Neural cell (in vitro differentiated cells): ENCODE data around the gene KLK4. TPM values are rescaled to one million over a fixed set of nuclear protein-coding genes. Genes with fewer than 3 reads are reported as not detected.
A peak's percentile ranks its signal among the peaks of the same experiment; 100 is the strongest.

ENCODE experiments used
- H2AFZ ChIP-seq: fragments of 200-600, 300-800 bp; sonication (generic), shearing (Covaris generic); 2 replicates; pipeline ENCODE4 v1.6.0; 2014; ENCODE audit warnings: low read depth, mild to moderate bottlenecking, antibody characterized with exemption, low read length, moderate library complexity
- H3F3A ChIP-seq: fragments of 200-600 bp; shearing (Covaris generic); 2 replicates; pipeline ENCODE4 v1.6.1; 2016; ENCODE audit warnings: mild to moderate bottlenecking, moderate library complexity, mixed read lengths, antibody characterized with exemption, low read length; ENCODE audit not compliant: insufficient read depth, poor library complexity, severe bottlenecking
- H3K27ac ChIP-seq: fragments of 200-600, 300-800 bp; sonication (generic), shearing (Covaris generic); 2 replicates; pipeline ENCODE4 v1.5.1; 2014; ENCODE audit warnings: mild to moderate bottlenecking, low read length, moderate library complexity
- H3K27me3 ChIP-seq: fragments of 300-800, 200-600 bp; sonication (generic), shearing (Covaris generic); 2 replicates; pipeline ENCODE4 v1.6.0; 2014; ENCODE audit warnings: mild to moderate bottlenecking, low read depth, low read length, moderate library complexity; ENCODE audit not compliant: insufficient read depth
- H3K36me3 ChIP-seq: fragments of 300-800, 200-600 bp; sonication (generic), shearing (Covaris generic); 2 replicates; pipeline ENCODE4 v1.5.1; 2014; ENCODE audit warnings: mild to moderate bottlenecking, antibody characterized with exemption, low read length, moderate library complexity; ENCODE audit not compliant: insufficient read depth
- H3K4me2 ChIP-seq: fragments of 300-800, 200-600 bp; sonication (generic), shearing (Covaris generic); 2 replicates; pipeline ENCODE4 v1.6.0; 2014; ENCODE audit warnings: mild to moderate bottlenecking, low read length
- H3K4me3 ChIP-seq: fragments of 300-800, 200-600 bp; sonication (generic), shearing (Covaris generic); 2 replicates; pipeline ENCODE4 v1.5.1; 2014; ENCODE audit warnings: mild to moderate bottlenecking, low read length, moderate library complexity
- H3K79me2 ChIP-seq: fragments of 200-600 bp; shearing (Covaris generic); replicated peaks from 2 replicates; pipeline ENCODE4 v1.6.0; 2014; ENCODE audit warnings: mild to moderate bottlenecking, low read length, moderate library complexity; ENCODE audit not compliant: insufficient read depth
- H3K9ac ChIP-seq: fragments of 300-800, 200-600 bp; sonication (generic), shearing (Covaris generic); 2 replicates; pipeline ENCODE4 v1.6.1; 2016; ENCODE audit warnings: mild to moderate bottlenecking, low read length, mixed read lengths
- H3K9me2 ChIP-seq: fragments of 200-600 bp; shearing (Covaris generic); 2 replicates; pipeline ENCODE4 v1.6.1; 2016; ENCODE audit warnings: mild to moderate bottlenecking, low read length, mixed read lengths; ENCODE audit not compliant: insufficient read depth
- H3K9me3 ChIP-seq: fragments of 200-600, 300-800 bp; sonication (generic), shearing (Covaris generic); 2 replicates; pipeline ENCODE4 v1.6.1; 2016; ENCODE audit warnings: mild to moderate bottlenecking, mixed run types, low read length, moderate library complexity, mixed read lengths
- H4K20me1 ChIP-seq: fragments of 200-600 bp; shearing (Covaris generic); 2 replicates; pipeline ENCODE4 v1.6.1; 2016; ENCODE audit warnings: mild to moderate bottlenecking, mixed run types; ENCODE audit not compliant: insufficient read depth
- EP300 ChIP-seq: fragments of 450-650 bp; conservative IDR thresholded peaks from 2 replicates; pipeline ENCODE4 v1.6.1; 2014; ENCODE audit warnings: antibody characterized with exemption, mild to moderate bottlenecking, moderate library complexity; ENCODE audit not compliant: poor library complexity, severe bottlenecking
- EZH2 ChIP-seq: fragments of 200-600, 300-800 bp; shearing (Covaris generic), sonication (generic); IDR thresholded peaks from 2 replicates; pipeline ENCODE4 v1.6.1; 2014; ENCODE audit warnings: antibody characterized with exemption, low read length, borderline replicate concordance, mild to moderate bottlenecking; ENCODE audit not compliant: insufficient read depth, poor library complexity, severe bottlenecking
- MXI1 ChIP-seq: fragments of 450-650 bp; conservative IDR thresholded peaks from 2 replicates; pipeline ENCODE4 v1.6.1; 2014; ENCODE audit warnings: antibody characterized with exemption, mild to moderate bottlenecking; ENCODE audit not compliant: poor library complexity, severe bottlenecking
- POLR2AphosphoS5 ChIP-seq: IDR thresholded peaks from 2 replicates; pipeline ENCODE4 v1.6.1; 2012
- RAD21 ChIP-seq: fragments of 450-650 bp; conservative IDR thresholded peaks from 2 replicates; pipeline ENCODE4 v1.6.1; 2014; ENCODE audit warnings: antibody characterized with exemption, mild to moderate bottlenecking, moderate library complexity
- REST ChIP-seq: IDR thresholded peaks from 2 replicates; pipeline ENCODE4 v1.6.1; 2012; ENCODE audit warnings: borderline replicate concordance
- SMC3 ChIP-seq: fragments of 450-650 bp; conservative IDR thresholded peaks from 2 replicates; pipeline ENCODE4 v1.6.1; 2014; ENCODE audit warnings: antibody characterized with exemption, mild to moderate bottlenecking, moderate library complexity; ENCODE audit not compliant: poor library complexity
- TAF1 ChIP-seq: IDR thresholded peaks from 2 replicates; pipeline ENCODE4 v1.6.1; 2012; ENCODE audit warnings: low read depth
- polyA plus RNA-seq: library from polyadenylated mRNA; depleted of rRNA; stranded (reverse); fragments of >200 nt; gene quantifications from 2 replicates; pipeline ENCODE4 v1.2.3, GENCODE V29; 2014
- TF ChIP-seq, protein P1 (sequence below): fragments of 450-650 bp; IDR thresholded peaks from 2 replicates; pipeline ENCODE4 v1.5.1; 2014; ENCODE audit warnings: antibody characterized with exemption, mild to moderate bottlenecking, moderate library complexity; ENCODE audit not compliant: poor library complexity, severe bottlenecking

The KLK4 gene
- polyA plus RNA-seq, 1 donor from 2014 or later = not detected

DNA sequence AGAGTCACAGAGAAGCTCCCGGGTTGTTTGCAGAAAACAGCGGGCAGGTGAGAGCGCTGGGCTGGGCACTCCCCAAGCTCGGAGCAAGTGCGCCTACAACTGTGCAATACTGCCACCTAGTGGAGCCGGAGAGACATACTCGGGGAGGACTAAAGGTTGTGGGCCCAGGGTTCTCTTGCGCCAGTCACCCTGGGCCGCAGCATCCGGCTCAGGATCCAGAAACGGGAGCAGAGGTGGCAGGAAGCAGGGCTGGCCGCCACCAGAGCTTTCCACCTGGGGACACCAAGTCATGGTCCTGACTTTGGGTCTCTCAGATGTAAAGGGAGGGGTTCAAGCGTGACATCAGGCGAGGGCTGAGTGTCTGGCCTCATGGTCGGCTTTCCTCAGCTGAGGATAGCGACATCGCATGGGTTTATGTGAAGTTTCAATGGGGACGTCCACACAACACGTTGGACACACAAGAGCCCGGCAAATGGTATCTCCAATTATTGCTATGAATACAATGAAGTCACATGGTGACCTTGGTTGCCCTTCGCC is 11.2 kb upstream of the KLK4 start:
- H2AFZ ChIP-seq = no peak overlapping the region
- no peaks in the 10 kb centered on the region for H3K9me3 ChIP-seq
- peaks cover 21% of the 10 kb centered on the region for H3K27me3 ChIP-seq
- no peaks in the 10 kb centered on the region for H4K20me1 ChIP-seq
- no peak overlapping the region for H3K9ac ChIP-seq
- TF ChIP-seq, protein P1, sequence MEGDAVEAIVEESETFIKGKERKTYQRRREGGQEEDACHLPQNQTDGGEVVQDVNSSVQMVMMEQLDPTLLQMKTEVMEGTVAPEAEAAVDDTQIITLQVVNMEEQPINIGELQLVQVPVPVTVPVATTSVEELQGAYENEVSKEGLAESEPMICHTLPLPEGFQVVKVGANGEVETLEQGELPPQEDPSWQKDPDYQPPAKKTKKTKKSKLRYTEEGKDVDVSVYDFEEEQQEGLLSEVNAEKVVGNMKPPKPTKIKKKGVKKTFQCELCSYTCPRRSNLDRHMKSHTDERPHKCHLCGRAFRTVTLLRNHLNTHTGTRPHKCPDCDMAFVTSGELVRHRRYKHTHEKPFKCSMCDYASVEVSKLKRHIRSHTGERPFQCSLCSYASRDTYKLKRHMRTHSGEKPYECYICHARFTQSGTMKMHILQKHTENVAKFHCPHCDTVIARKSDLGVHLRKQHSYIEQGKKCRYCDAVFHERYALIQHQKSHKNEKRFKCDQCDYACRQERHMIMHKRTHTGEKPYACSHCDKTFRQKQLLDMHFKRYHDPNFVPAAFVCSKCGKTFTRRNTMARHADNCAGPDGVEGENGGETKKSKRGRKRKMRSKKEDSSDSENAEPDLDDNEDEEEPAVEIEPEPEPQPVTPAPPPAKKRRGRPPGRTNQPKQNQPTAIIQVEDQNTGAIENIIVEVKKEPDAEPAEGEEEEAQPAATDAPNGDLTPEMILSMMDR = peak; percentile 92
- TF ChIP-seq TAF1 (no peak), SMC3 (peak; percentile 84), EZH2 (no peak), RAD21 (peak; percentile 87)
- H3K27ac ChIP-seq = no peak overlapping the region
- H3K4me2 ChIP-seq = no peak overlapping the region
- H3K79me2 ChIP-seq = no peaks in the 10 kb centered on the region
- no peak overlapping the region for H3K4me3 ChIP-seq
- no peaks in the 10 kb centered on the region for H3K9me2 ChIP-seq
- no peaks in the 10 kb centered on the region for H3K36me3 ChIP-seq
- H3F3A ChIP-seq = no peaks in the 10 kb centered on the region

DNA sequence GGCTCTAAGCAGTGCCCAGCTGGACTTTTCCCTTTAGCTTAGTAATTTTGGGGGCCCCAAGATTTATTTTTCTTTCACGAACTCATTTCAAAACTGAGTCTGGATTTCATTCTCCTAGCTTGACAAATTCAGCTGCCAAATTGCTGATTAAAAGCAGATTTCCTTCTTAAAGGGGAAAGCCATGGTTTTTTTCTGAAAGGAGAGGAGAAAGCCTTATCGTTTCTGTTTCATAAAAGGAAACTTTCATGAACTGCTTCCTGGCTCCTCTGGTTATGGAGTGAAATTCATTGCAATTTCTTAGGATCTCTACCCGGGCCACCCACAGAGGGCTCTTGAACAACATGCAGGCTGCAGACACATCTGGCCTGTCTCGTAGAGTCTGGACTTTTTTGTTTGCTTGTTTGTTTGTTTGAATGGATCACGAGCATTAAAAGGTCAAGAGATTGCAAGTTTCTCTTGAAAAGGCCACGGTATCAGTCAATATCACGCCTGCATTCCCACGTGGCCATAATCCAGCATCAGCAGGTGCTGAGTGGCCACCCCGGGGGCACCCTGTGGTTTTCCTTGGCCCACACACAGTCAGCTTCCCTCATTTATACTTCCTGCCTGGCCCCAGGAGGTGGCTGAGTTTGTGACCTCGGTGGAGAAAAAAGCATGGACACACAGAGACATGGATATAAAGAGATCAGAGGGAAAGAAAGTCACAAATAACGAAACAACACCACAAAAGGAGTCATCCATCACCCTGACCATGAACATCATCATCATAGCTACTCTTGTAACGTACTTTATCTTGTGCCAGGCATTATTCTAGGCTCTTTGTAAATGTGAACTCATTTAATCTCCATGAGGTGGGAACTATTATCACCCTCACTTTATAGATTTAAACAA is 10.5 kb upstream of the KLK4 start:
- Histone ChIP-seq H3K9ac (no peak overlapping the region), H3K9me2 (no peaks in the 10 kb centered on the region), H3K4me3 (no peak overlapping the region), H4K20me1 (no peaks in the 10 kb centered on the region), H3K4me2 (no peak overlapping the region), H3F3A (no peaks in the 10 kb centered on the region), H3K79me2 (no peaks in the 10 kb centered on the region), H3K9me3 (no peaks in the 10 kb centered on the region), H3K36me3 (no peaks in the 10 kb centered on the region), H3K27ac (no peak overlapping the region), H2AFZ (no peak overlapping the region), H3K27me3 (peaks cover 21% of the 10 kb centered on the region)
- TF ChIP-seq TAF1 (no peak), MXI1 (no peak), RAD21 (no peak)

DNA sequence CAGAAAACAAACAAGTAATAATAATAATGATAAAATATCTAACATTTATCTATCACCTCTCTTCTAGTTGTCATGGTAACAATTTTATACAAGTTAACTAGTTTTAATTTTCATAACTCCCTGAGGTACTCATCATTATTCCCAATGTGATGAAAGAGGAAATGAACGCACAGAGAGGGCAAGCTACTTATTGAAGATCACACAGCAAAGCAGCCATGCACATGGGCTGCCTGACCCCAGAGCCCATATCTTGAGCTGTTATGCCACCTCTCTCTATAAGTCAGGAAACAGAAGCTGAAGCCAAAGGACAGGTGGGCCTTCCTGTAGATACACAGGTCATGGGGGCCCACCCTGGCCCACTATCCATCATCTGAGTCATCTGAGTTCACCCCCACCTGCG is 4.9 kb upstream of the KLK4 start:
- no peak overlapping the region for H3K4me3 ChIP-seq
- H3K9me3 ChIP-seq = no peaks in the 10 kb centered on the region
- peaks cover 41% of the 10 kb centered on the region for H3K27me3 ChIP-seq
- no peak overlapping the region for H3K27ac ChIP-seq
- no peak overlapping the region for H2AFZ ChIP-seq
- no peaks in the 10 kb centered on the region for H4K20me1 ChIP-seq
- TF ChIP-seq EZH2 (no peak), POLR2AphosphoS5 (no peak), SMC3 (no peak), REST (no peak), EP300 (no peak), TAF1 (no peak), RAD21 (no peak), MXI1 (no peak)
- TF ChIP-seq, protein P1 = no peak
- H3F3A ChIP-seq = no peaks in the 10 kb centered on the region
- no peak overlapping the region for H3K9ac ChIP-seq
- no peaks in the 10 kb centered on the region for H3K79me2 ChIP-seq
- no peaks in the 10 kb centered on the region for H3K36me3 ChIP-seq
- H3K4me2 ChIP-seq = no peak overlapping the region
- no peaks in the 10 kb centered on the region for H3K9me2 ChIP-seq
